Measurements from ENCODE around the gene SORT1.

The SORT1 gene

GRCh38 chr1:109274533-109275476 lies 122.9 kb downstream of the SORT1 start:
- TF ChIP-seq CTCF (IDR thresholded peaks at IDR 0.05; ENCODE audit: insufficient read depth, low read length, poor library complexity, severe bottlenecking) = no peak
- Histone ChIP-seq H3K27me3 (replicated peaks; ENCODE audit: control insufficient read depth, insufficient read depth, low read length) (no peaks in the 10 kb centered on the region), H3K4me3 (replicated peaks; ENCODE audit: low read depth, low read length) (no peak overlapping the region), H3K36me3 (ENCODE audit: control insufficient read depth, insufficient read depth, low read length) (no peaks in the 10 kb centered on the region)
- no peak for DNase-seq (ENCODE audit: extremely low read depth, insufficient read length)

- no peaks in the 10 kb centered on the region for H3K36me3 ChIP-seq (ENCODE audit: control insufficient read depth, insufficient read depth, low read length)
- no peaks in the 10 kb centered on the region for H3K27me3 ChIP-seq (replicated peaks; ENCODE audit: control insufficient read depth, insufficient read depth, low read length)
- H3K4me3 ChIP-seq (replicated peaks; ENCODE audit: low read depth, low read length) = no peak overlapping the region
- DNase-seq (ENCODE audit: extremely low read depth, insufficient read length) = no peak
- TF ChIP-seq CTCF (IDR thresholded peaks at IDR 0.05; ENCODE audit: insufficient read depth, low read length, poor library complexity, severe bottlenecking) = no peak
These were observed 124.0 kb downstream of the SORT1 start for GRCh38 chr1:109273570-109274288.

- DNase-seq (ENCODE audit: extremely low read depth, insufficient read length) = no peak
- H3K4me3 ChIP-seq (replicated peaks; ENCODE audit: low read depth, low read length) = no peak overlapping the region
- no peaks in the 10 kb centered on the region for H3K27me3 ChIP-seq (replicated peaks; ENCODE audit: control insufficient read depth, insufficient read depth, low read length)
- TF ChIP-seq CTCF (IDR thresholded peaks at IDR 0.05; ENCODE audit: insufficient read depth, low read length, poor library complexity, severe bottlenecking) = no peak
- no peaks in the 10 kb centered on the region for H3K36me3 ChIP-seq (ENCODE audit: control insufficient read depth, insufficient read depth, low read length)
These were observed 124.7 kb downstream of the SORT1 start for GRCh38 chr1:109272831-109273547.

GRCh38 chr1:109272021-109272799 lies 125.5 kb downstream of the SORT1 start:
- Histone ChIP-seq H3K27me3 (replicated peaks; ENCODE audit: control insufficient read depth, insufficient read depth, low read length) (no peaks in the 10 kb centered on the region), H3K4me3 (replicated peaks; ENCODE audit: low read depth, low read length) (no peak overlapping the region), H3K36me3 (ENCODE audit: control insufficient read depth, insufficient read depth, low read length) (no peaks in the 10 kb centered on the region)
- DNase-seq (ENCODE audit: extremely low read depth, insufficient read length) = no peak
- TF ChIP-seq CTCF (IDR thresholded peaks at IDR 0.05; ENCODE audit: insufficient read depth, low read length, poor library complexity, severe bottlenecking) = no peak

GRCh38 chr1:109271458-109271857 lies 126.3 kb downstream of the SORT1 start:
- TF ChIP-seq CTCF (IDR thresholded peaks at IDR 0.05; ENCODE audit: insufficient read depth, low read length, poor library complexity, severe bottlenecking) = no peak
- Histone ChIP-seq H3K4me3 (replicated peaks; ENCODE audit: low read depth, low read length) (no peak overlapping the region), H3K36me3 (ENCODE audit: control insufficient read depth, insufficient read depth, low read length) (no peaks in the 10 kb centered on the region), H3K27me3 (replicated peaks; ENCODE audit: control insufficient read depth, insufficient read depth, low read length) (no peaks in the 10 kb centered on the region)
- no peak for DNase-seq (ENCODE audit: extremely low read depth, insufficient read length)

All from GM06990 (cell line).